Activated gamma-delta T cell (primary cell): ENCODE results near the gene GNAI3.

Source experiments
- DNase-seq: peaks from one replicate; lab custom pipeline; 2025; lab: John Stamatoyannopoulos, UW

The GNAI3 gene

GRCh38 chr1:109598655-109599054, 50.2 kb downstream of the GNAI3 start:
- DNase-seq, result no peak

GRCh38 chr1:109603229-109603628, 54.8 kb downstream of the GNAI3 start:
- no peak for DNase-seq

GRCh38 chr1:109605381-109605780, 57.0 kb downstream of the GNAI3 start:
- DNase-seq, result no peak

GRCh38 chr1:109609881-109610280, 61.5 kb downstream of the GNAI3 start:
- no peak for DNase-seq

GRCh38 chr1:109610609-109611307, 62.3 kb downstream of the GNAI3 start:
- DNase-seq, result no peak

GRCh38 chr1:109611308-109611990, 63.0 kb downstream of the GNAI3 start:
- no peak for DNase-seq

- DNase-seq, result no peak
These were observed 65.1 kb downstream of the GNAI3 start for GRCh38 chr1:109613361-109614147.

GRCh38 chr1:109615879-109616278, 67.5 kb downstream of the GNAI3 start:
- no peak for DNase-seq

- no peak for DNase-seq
These were observed 68.0 kb downstream of the GNAI3 start for GRCh38 chr1:109616391-109616790.

- no peak for DNase-seq
These were observed 68.9 kb downstream of the GNAI3 start for GRCh38 chr1:109617291-109617801.

GRCh38 chr1:109618661-109619575, 70.5 kb downstream of the GNAI3 start:
- no peak for DNase-seq

GRCh38 chr1:109619576-109620400, 71.4 kb downstream of the GNAI3 start, which contains the start of the genes AMPD2 and GNAT2:
AMPD2 (plus strand) TSS chr1:109619837; CDS start chr1:109621176, 1,339 bp downstream.
GNAT2 (minus strand) TSS chr1:109619616; CDS start chr1:109612870, 6,746 bp downstream.
- DNase-seq, result peak; percentile 67

- DNase-seq, result no peak
These were observed 72.0 kb downstream of the GNAI3 start for GRCh38 chr1:109620401-109620791.

GRCh38 chr1:109620841-109621286, 72.4 kb downstream of the GNAI3 start:
- DNase-seq, result peak; percentile 90

- no peak for DNase-seq
These were observed 73.1 kb downstream of the GNAI3 start for GRCh38 chr1:109621379-109622136.

GRCh38 chr1:109622137-109622892, 73.9 kb downstream of the GNAI3 start:
- no peak for DNase-seq

GRCh38 chr1:109622895-109623294, 74.5 kb downstream of the GNAI3 start:
- DNase-seq, result no peak

- no peak for DNase-seq
These were observed 75.3 kb downstream of the GNAI3 start for GRCh38 chr1:109623601-109624161.
